HG03571 (cell line): ENCODE results near the gene RHOBTB3.
A peak's percentile ranks its signal among the peaks of the same experiment; 100 is the strongest.

Experiments used
- ATAC-seq: cut with Tn5 transposase; IDR thresholded peaks from one replicate; pipeline ENCODE4 v1.9.1; 2021; ENCODE audit not compliant: unreplicated experiment

Gene RHOBTB3

GRCh38 chr5:95838556-95838955 is 107.4 kb downstream of the RHOBTB3 start:
- ATAC-seq: no peak

- no peak for ATAC-seq
Measured at GRCh38 chr5:95839658-95840057, 108.5 kb downstream of the RHOBTB3 start.

- no peak for ATAC-seq
Measured at GRCh38 chr5:95840956-95841705, 110.0 kb downstream of the RHOBTB3 start.

- ATAC-seq: no peak
Measured at GRCh38 chr5:95841914-95842812, 111.0 kb downstream of the RHOBTB3 start.

GRCh38 chr5:95842854-95843544 is 111.9 kb downstream of the RHOBTB3 start:
- peak; percentile 92 for ATAC-seq

GRCh38 chr5:95843733-95844223 is 112.6 kb downstream of the RHOBTB3 start:
- no peak for ATAC-seq

GRCh38 chr5:95845391-95845790 is 114.3 kb downstream of the RHOBTB3 start:
- ATAC-seq: no peak
